ENCODE measurements around the gene TSPOAP1. TPM values are rescaled to one million over a fixed set of nuclear protein-coding genes. Genes with fewer than 3 reads are reported as not detected.

The TSPOAP1 gene
- total and polyA plus RNA-seq, 2 experiments from 2014 or later, result 15.4 to 19.0 TPM

GRCh38 chr17:58362368-58363014 is 33.9 kb upstream of the TSPOAP1 start:
- WGBS (ENCODE audit: low lambda C conversion rate, missing lambda C conversion rate), result 95% methylated on average over 16 of the region's 16 CpGs

GRCh38 chr17:58360296-58361063 is 31.9 kb upstream of the TSPOAP1 start:
- Histone ChIP-seq H4K20me1 (ENCODE audit: insufficient read depth, poor library complexity, severe bottlenecking) (no peaks in the 10 kb centered on the region), H3K27ac (no peak overlapping the region), H3K79me2 (peaks cover 16% of the 10 kb centered on the region), H3K27me3 (no peaks in the 10 kb centered on the region), H3K36me3 (replicated peaks; ENCODE audit: insufficient read depth, low read depth) (no peaks in the 10 kb centered on the region), H3K4me3 (no peak overlapping the region), H3K4me1 (ENCODE audit: insufficient read depth) (peaks cover 22% of the 10 kb centered on the region), H3K9me2 (replicated peaks; ENCODE audit: insufficient read depth) (no peaks in the 10 kb centered on the region), H3K4me2 (no peak overlapping the region), H3K9me3 (ENCODE audit: low read depth) (no peaks in the 10 kb centered on the region), H2AFZ (no peak overlapping the region)
- TF ChIP-seq EZH2phosphoT487 (IDR thresholded peaks at IDR 0.05; ENCODE audit: low read depth, severe bottlenecking, unreplicated experiment) (no peak), EZH2 (IDR thresholded peaks at IDR 0.05; ENCODE audit: borderline replicate concordance) (no peak), CTCF (IDR thresholded peaks at IDR 0.05; ENCODE audit: poor library complexity) (no peak)
- no peak for DNase-seq (ENCODE audit: low spot score)
- 93% methylated on average over 5 of the region's 5 CpGs for WGBS (ENCODE audit: low lambda C conversion rate, missing lambda C conversion rate)

More at GRCh38 chr17:58362368-58363014, 33.9 kb upstream of the TSPOAP1 start:
- Histone ChIP-seq H3K36me3 (replicated peaks; ENCODE audit: insufficient read depth, low read depth) (no peaks in the 10 kb centered on the region), H3K4me2 (no peak overlapping the region), H3K79me2 (peaks cover 25% of the 10 kb centered on the region), H2AFZ (no peak overlapping the region), H3K27ac (no peak overlapping the region), H3K4me1 (ENCODE audit: insufficient read depth) (peaks cover 41% of the 10 kb centered on the region), H3K4me3 (no peak overlapping the region), H3K27me3 (no peaks in the 10 kb centered on the region), H3K9me3 (ENCODE audit: low read depth) (no peaks in the 10 kb centered on the region), H4K20me1 (ENCODE audit: insufficient read depth, poor library complexity, severe bottlenecking) (no peaks in the 10 kb centered on the region), H3K9me2 (replicated peaks; ENCODE audit: insufficient read depth) (no peaks in the 10 kb centered on the region)
- TF ChIP-seq EZH2phosphoT487 (IDR thresholded peaks at IDR 0.05; ENCODE audit: low read depth, severe bottlenecking, unreplicated experiment) (no peak), CTCF (IDR thresholded peaks at IDR 0.05; ENCODE audit: poor library complexity) (no peak), EZH2 (IDR thresholded peaks at IDR 0.05; ENCODE audit: borderline replicate concordance) (no peak)
- no peak for DNase-seq (ENCODE audit: low spot score)

GRCh38 chr17:58358408-58359172 is 30.0 kb upstream of the TSPOAP1 start:
- Histone ChIP-seq H3K27ac (no peak overlapping the region), H3K79me2 (peaks cover 15% of the 10 kb centered on the region), H3K36me3 (replicated peaks; ENCODE audit: insufficient read depth, low read depth) (no peaks in the 10 kb centered on the region), H3K4me3 (no peak overlapping the region), H2AFZ (no peak overlapping the region), H3K4me2 (no peak overlapping the region), H3K27me3 (no peaks in the 10 kb centered on the region), H4K20me1 (ENCODE audit: insufficient read depth, poor library complexity, severe bottlenecking) (no peaks in the 10 kb centered on the region), H3K9me2 (replicated peaks; ENCODE audit: insufficient read depth) (no peaks in the 10 kb centered on the region), H3K9me3 (ENCODE audit: low read depth) (no peaks in the 10 kb centered on the region), H3K4me1 (ENCODE audit: insufficient read depth) (peaks cover 3% of the 10 kb centered on the region)
- WGBS (ENCODE audit: low lambda C conversion rate, missing lambda C conversion rate), result 96% methylated on average over 16 of the region's 16 CpGs
- DNase-seq (ENCODE audit: low spot score), result no peak
- TF ChIP-seq EZH2 (IDR thresholded peaks at IDR 0.05; ENCODE audit: borderline replicate concordance) (no peak), CTCF (IDR thresholded peaks at IDR 0.05; ENCODE audit: poor library complexity) (no peak), EZH2phosphoT487 (IDR thresholded peaks at IDR 0.05; ENCODE audit: low read depth, severe bottlenecking, unreplicated experiment) (no peak)

Measured in hepatocyte (in vitro differentiated cells).